GM19193 (cell line): Measurements from ENCODE around the gene GRAP.

Experiments
- POLR2A ChIP-seq: IDR thresholded peaks from 4 replicates; pipeline ENCODE4 v1.6.1; 2011; ENCODE audit not compliant: insufficient read depth, insufficient read length; ENCODE audit errors: extremely low read depth

Gene GRAP

DNA sequence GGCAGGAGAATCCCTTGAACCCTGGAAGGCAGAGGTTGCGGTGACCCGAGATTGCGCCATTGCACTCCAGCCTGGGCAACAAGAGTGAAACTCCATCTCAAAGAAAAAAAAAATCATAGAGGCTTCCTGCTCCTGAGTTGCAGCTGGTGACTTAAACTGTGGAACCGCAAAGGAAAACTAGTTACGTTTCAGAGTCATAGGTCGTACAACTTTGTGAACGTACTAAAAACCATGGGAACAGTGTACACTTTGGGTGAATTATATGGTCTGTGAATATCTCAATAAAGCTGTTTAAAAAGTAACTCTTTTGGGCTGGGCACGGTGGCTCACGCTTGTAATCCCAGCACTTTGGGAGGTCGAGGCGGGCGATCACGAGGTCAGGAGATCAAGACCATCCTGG, 71.2 kb downstream of the GRAP start:
- no peak for TF ChIP-seq POLR2A

DNA sequence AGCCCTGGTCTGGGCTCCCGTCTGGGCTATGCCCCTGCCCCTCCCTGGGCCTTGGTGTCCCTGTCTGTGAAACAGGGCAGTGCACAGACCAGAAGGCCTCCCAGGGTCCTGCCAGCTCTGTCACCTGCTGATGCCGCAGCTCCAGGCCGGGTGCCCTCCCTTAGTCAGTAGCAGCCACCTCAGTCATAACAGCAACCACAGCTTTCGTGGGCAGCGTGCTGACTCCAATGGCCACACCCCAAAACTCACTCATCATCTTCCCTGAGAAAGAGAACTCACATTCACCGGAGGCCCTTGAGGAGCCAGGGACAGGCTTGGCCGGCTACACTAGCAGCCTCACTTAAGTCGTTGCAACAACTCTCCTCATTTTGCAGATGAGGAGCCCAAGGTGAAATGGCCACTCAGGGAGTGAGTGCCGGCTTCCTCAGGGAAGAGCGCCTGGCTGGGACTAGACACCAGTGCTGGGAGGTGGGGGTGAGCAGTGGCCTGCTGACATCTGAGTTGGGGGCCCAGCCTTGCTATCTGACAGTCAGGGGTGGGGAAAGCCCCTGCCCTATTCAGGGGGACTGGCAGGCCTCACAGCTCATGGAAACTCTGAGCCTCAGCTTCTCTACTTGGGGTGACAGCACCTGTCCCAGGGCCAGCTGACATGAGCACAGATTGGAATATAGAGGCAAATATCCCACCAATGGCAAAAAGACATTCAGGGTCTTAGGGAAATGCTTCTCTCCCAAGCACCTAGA, 72.2 kb downstream of the GRAP start:
- no peak for TF ChIP-seq POLR2A

DNA sequence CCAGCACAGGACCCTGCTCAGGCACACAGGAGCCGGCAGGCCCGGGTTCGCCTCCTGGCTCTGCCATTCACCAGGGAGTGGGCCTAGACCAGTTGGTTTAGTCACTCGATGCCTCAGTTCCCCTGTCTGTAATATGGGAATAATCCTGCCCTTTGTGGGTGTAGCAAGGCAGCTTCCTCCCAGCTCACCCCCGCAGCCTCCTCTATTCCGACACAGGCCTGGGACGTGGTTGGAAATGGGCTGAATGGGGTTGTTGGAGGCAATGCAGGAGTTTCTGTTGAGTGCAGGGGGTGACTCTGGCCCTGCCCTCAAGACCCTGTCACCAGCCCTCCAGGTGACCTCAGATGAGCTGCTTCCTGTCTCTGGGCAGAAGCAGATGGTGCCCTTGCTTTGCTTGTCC, 75.0 kb downstream of the GRAP start:
- TF ChIP-seq POLR2A = no peak
